Astrocyte of the cerebellum (primary cell): ENCODE results near the gene MAP6.

ENCODE experiments used
- DNase-seq: peaks from one replicate; pipeline ENCODE4 v3.0.0-alpha.2; 2011; ENCODE audit warnings: low read depth
- H3K4me3 ChIP-seq: 2 replicates; pipeline ENCODE4 v1.5.1; 2011; ENCODE audit warnings: mild to moderate bottlenecking, low read depth, low read length, moderate library complexity
- CTCF ChIP-seq: IDR thresholded peaks from 2 replicates; pipeline ENCODE4 v1.5.1; 2012; ENCODE audit warnings: low read length, low read depth, moderate library complexity, mild to moderate bottlenecking; ENCODE audit errors: missing control alignments
- in situ Hi-C: cut with HindIII; loops from 2 replicates; pipeline ENCODE4 v1.10.0; 2017; ENCODE audit warnings: low sequenced_read_pairs

MAP6 gene

GRCh38 chr11:75560644-75561043, 108.2 kb downstream of the MAP6 start:
- TF ChIP-seq CTCF: no peak
- H3K4me3 ChIP-seq: no peak overlapping the region
- in situ Hi-C loops: no loop called here
- no peak for DNase-seq

GRCh38 chr11:75558939-75559843, 109.6 kb downstream of the MAP6 start:
- no peak for TF ChIP-seq CTCF
- no peak overlapping the region for H3K4me3 ChIP-seq
- in situ Hi-C loops: no loop called here
- DNase-seq: peak; percentile 31

GRCh38 chr11:75557666-75558494, 111.0 kb downstream of the MAP6 start:
- in situ Hi-C loops: no loop called here
- DNase-seq: peak; percentile 84
- no peak overlapping the region for H3K4me3 ChIP-seq
- no peak for TF ChIP-seq CTCF

GRCh38 chr11:75556275-75556674, 112.6 kb downstream of the MAP6 start:
- TF ChIP-seq CTCF: no peak
- DNase-seq: no peak
- in situ Hi-C loops: no loop called here
- no peak overlapping the region for H3K4me3 ChIP-seq

GRCh38 chr11:75555079-75555811, 113.6 kb downstream of the MAP6 start:
- DNase-seq: no peak
- TF ChIP-seq CTCF: no peak
- H3K4me3 ChIP-seq: no peak overlapping the region
- in situ Hi-C loops: no loop called here
